ENCODE results near the gene C1orf141.

C1orf141 gene

GRCh38 chr1:67062412-67062811 is 72.4 kb downstream of the C1orf141 start:
- H3K27me3 ChIP-seq (ENCODE audit: control insufficient read depth in 2 of 2, insufficient read depth in 2 of 2, low read length in 2 of 2) = no peaks in the 10 kb centered on the region
- no peak overlapping the region for H3K4me3 ChIP-seq (ENCODE audit: low read length in 2 of 2)
- H3K36me3 ChIP-seq (ENCODE audit: control insufficient read depth in 2 of 2, insufficient read depth in 2 of 2, low read length in 2 of 2) = no peaks in the 10 kb centered on the region
- H3K9ac ChIP-seq (ENCODE audit: low read depth in 1 of 2, low read length in 2 of 2) = no peak overlapping the region
- H3K27ac ChIP-seq (ENCODE audit: low read depth in 2 of 2, low read length in 2 of 2) = no peak overlapping the region
- H3K4me1 ChIP-seq (ENCODE audit: control insufficient read depth in 2 of 2, insufficient read depth in 2 of 2, low read length in 2 of 2) = peaks cover 0 to 6% of the 10 kb centered on the region in 2 donors
- H3K9me3 ChIP-seq (ENCODE audit: control insufficient read depth in 2 of 2, low read length in 2 of 2) = no peaks in the 10 kb centered on the region

- H3K36me3 ChIP-seq (ENCODE audit: control insufficient read depth in 2 of 2, insufficient read depth in 2 of 2, low read length in 2 of 2) = no peaks in the 10 kb centered on the region
- H3K27ac ChIP-seq (ENCODE audit: low read depth in 2 of 2, low read length in 2 of 2) = no peak overlapping the region
- no peak overlapping the region for H3K4me3 ChIP-seq (ENCODE audit: low read length in 2 of 2)
- H3K9me3 ChIP-seq (ENCODE audit: control insufficient read depth in 2 of 2, low read length in 2 of 2) = no peaks in the 10 kb centered on the region
- no peak overlapping the region for H3K9ac ChIP-seq (ENCODE audit: low read depth in 1 of 2, low read length in 2 of 2)
- no peaks in the 10 kb centered on the region for H3K27me3 ChIP-seq (ENCODE audit: control insufficient read depth in 2 of 2, insufficient read depth in 2 of 2, low read length in 2 of 2)
- H3K4me1 ChIP-seq (ENCODE audit: control insufficient read depth in 2 of 2, insufficient read depth in 2 of 2, low read length in 2 of 2) = peaks cover 0 to 6% of the 10 kb centered on the region in 2 donors
Measured at GRCh38 chr1:67061266-67061665, 73.5 kb downstream of the C1orf141 start.

- Histone ChIP-seq H3K9me3 (ENCODE audit: control insufficient read depth in 2 of 2, low read length in 2 of 2) (no peaks in the 10 kb centered on the region), H3K4me1 (ENCODE audit: control insufficient read depth in 2 of 2, insufficient read depth in 2 of 2, low read length in 2 of 2) (peaks cover 0 to 6% of the 10 kb centered on the region in 2 donors), H3K27me3 (ENCODE audit: control insufficient read depth in 2 of 2, insufficient read depth in 2 of 2, low read length in 2 of 2) (no peaks in the 10 kb centered on the region), H3K4me3 (ENCODE audit: low read length in 2 of 2) (no peak overlapping the region), H3K27ac (ENCODE audit: low read depth in 2 of 2, low read length in 2 of 2) (no peak overlapping the region), H3K9ac (ENCODE audit: low read depth in 1 of 2, low read length in 2 of 2) (no peak overlapping the region), H3K36me3 (ENCODE audit: control insufficient read depth in 2 of 2, insufficient read depth in 2 of 2, low read length in 2 of 2) (no peaks in the 10 kb centered on the region)
Measured at GRCh38 chr1:67060811-67061218, 74.0 kb downstream of the C1orf141 start.

GRCh38 chr1:67059346-67059745 is 75.4 kb downstream of the C1orf141 start:
- no peak overlapping the region for H3K27ac ChIP-seq (ENCODE audit: low read depth in 2 of 2, low read length in 2 of 2)
- H3K4me1 ChIP-seq (ENCODE audit: control insufficient read depth in 2 of 2, insufficient read depth in 2 of 2, low read length in 2 of 2) = peaks cover 0 to 6% of the 10 kb centered on the region in 2 donors
- H3K4me3 ChIP-seq (ENCODE audit: low read length in 2 of 2) = no peak overlapping the region
- no peak overlapping the region for H3K9ac ChIP-seq (ENCODE audit: low read depth in 1 of 2, low read length in 2 of 2)
- no peaks in the 10 kb centered on the region for H3K27me3 ChIP-seq (ENCODE audit: control insufficient read depth in 2 of 2, insufficient read depth in 2 of 2, low read length in 2 of 2)
- no peaks in the 10 kb centered on the region for H3K36me3 ChIP-seq (ENCODE audit: control insufficient read depth in 2 of 2, insufficient read depth in 2 of 2, low read length in 2 of 2)
- H3K9me3 ChIP-seq (ENCODE audit: control insufficient read depth in 2 of 2, low read length in 2 of 2) = no peaks in the 10 kb centered on the region

GRCh38 chr1:67058761-67059160 is 76.0 kb downstream of the C1orf141 start:
- Histone ChIP-seq H3K27ac (ENCODE audit: low read depth in 2 of 2, low read length in 2 of 2) (no peak overlapping the region), H3K9ac (ENCODE audit: low read depth in 1 of 2, low read length in 2 of 2) (no peak overlapping the region), H3K27me3 (ENCODE audit: control insufficient read depth in 2 of 2, insufficient read depth in 2 of 2, low read length in 2 of 2) (no peaks in the 10 kb centered on the region), H3K4me3 (ENCODE audit: low read length in 2 of 2) (no peak overlapping the region), H3K4me1 (ENCODE audit: control insufficient read depth in 2 of 2, insufficient read depth in 2 of 2, low read length in 2 of 2) (peaks cover 0 to 6% of the 10 kb centered on the region in 2 donors), H3K9me3 (ENCODE audit: control insufficient read depth in 2 of 2, low read length in 2 of 2) (no peaks in the 10 kb centered on the region), H3K36me3 (ENCODE audit: control insufficient read depth in 2 of 2, insufficient read depth in 2 of 2, low read length in 2 of 2) (no peaks in the 10 kb centered on the region)

- H3K36me3 ChIP-seq (ENCODE audit: control insufficient read depth in 2 of 2, insufficient read depth in 2 of 2, low read length in 2 of 2) = no peaks in the 10 kb centered on the region
- H3K4me3 ChIP-seq (ENCODE audit: low read length in 2 of 2) = no peak overlapping the region
- no peak overlapping the region for H3K9ac ChIP-seq (ENCODE audit: low read depth in 1 of 2, low read length in 2 of 2)
- H3K9me3 ChIP-seq (ENCODE audit: control insufficient read depth in 2 of 2, low read length in 2 of 2) = no peaks in the 10 kb centered on the region
- peaks cover 0 to 6% of the 10 kb centered on the region in 2 donors for H3K4me1 ChIP-seq (ENCODE audit: control insufficient read depth in 2 of 2, insufficient read depth in 2 of 2, low read length in 2 of 2)
- H3K27ac ChIP-seq (ENCODE audit: low read depth in 2 of 2, low read length in 2 of 2) = no peak overlapping the region
- H3K27me3 ChIP-seq (ENCODE audit: control insufficient read depth in 2 of 2, insufficient read depth in 2 of 2, low read length in 2 of 2) = no peaks in the 10 kb centered on the region
Measured at GRCh38 chr1:67058242-67058641, 76.5 kb downstream of the C1orf141 start.

GRCh38 chr1:67053785-67054772 is 80.7 kb downstream of the C1orf141 start, which contains the start of gene SLC35D1:
Gene SLC35D1, minus strand, starts transcription at chr1:67054148. Its CDS starts 135 bp downstream, at chr1:67054013.
- H3K9ac ChIP-seq (ENCODE audit: low read depth in 1 of 2, low read length in 2 of 2) = peak within 1 kb of the TSS; percentile 95 to 98
- no peaks in the 10 kb centered on the region for H3K9me3 ChIP-seq (ENCODE audit: control insufficient read depth in 2 of 2, low read length in 2 of 2)
- peak within 1 kb of the TSS; percentile 97 for H3K27ac ChIP-seq (ENCODE audit: low read depth in 2 of 2, low read length in 2 of 2)
- peak within 1 kb of the TSS; percentile 88 to 92 for H3K4me3 ChIP-seq (ENCODE audit: low read length in 2 of 2)
- no peaks in the 10 kb centered on the region for H3K27me3 ChIP-seq (ENCODE audit: control insufficient read depth in 2 of 2, insufficient read depth in 2 of 2, low read length in 2 of 2)
- H3K36me3 ChIP-seq (ENCODE audit: control insufficient read depth in 2 of 2, insufficient read depth in 2 of 2, low read length in 2 of 2) = peaks cover 6 to 13% of the 10 kb centered on the region in 2 donors
- peaks cover 7 to 25% of the 10 kb centered on the region in 2 donors for H3K4me1 ChIP-seq (ENCODE audit: control insufficient read depth in 2 of 2, insufficient read depth in 2 of 2, low read length in 2 of 2)

- Histone ChIP-seq H3K9ac (ENCODE audit: low read depth in 1 of 2, low read length in 2 of 2) (peak overlapping the region; percentile 95 to 98), H3K4me3 (ENCODE audit: low read length in 2 of 2) (peak overlapping the region; percentile 88 to 92), H3K27ac (ENCODE audit: low read depth in 2 of 2, low read length in 2 of 2) (peak overlapping the region; percentile 97), H3K27me3 (ENCODE audit: control insufficient read depth in 2 of 2, insufficient read depth in 2 of 2, low read length in 2 of 2) (no peaks in the 10 kb centered on the region), H3K4me1 (ENCODE audit: control insufficient read depth in 2 of 2, insufficient read depth in 2 of 2, low read length in 2 of 2) (peaks cover 7 to 23% of the 10 kb centered on the region in 2 donors), H3K9me3 (ENCODE audit: control insufficient read depth in 2 of 2, low read length in 2 of 2) (no peaks in the 10 kb centered on the region), H3K36me3 (ENCODE audit: control insufficient read depth in 2 of 2, insufficient read depth in 2 of 2, low read length in 2 of 2) (peaks cover 7 to 13% of the 10 kb centered on the region in 2 donors)
Measured at GRCh38 chr1:67053535-67053784, 81.3 kb downstream of the C1orf141 start.

GRCh38 chr1:67052741-67053534 is 81.8 kb downstream of the C1orf141 start:
- peaks cover 7 to 18% of the 10 kb centered on the region in 2 donors for H3K4me1 ChIP-seq (ENCODE audit: control insufficient read depth in 2 of 2, insufficient read depth in 2 of 2, low read length in 2 of 2)
- H3K9ac ChIP-seq (ENCODE audit: low read depth in 1 of 2, low read length in 2 of 2) = peak overlapping the region; percentile 95 to 98
- H3K27ac ChIP-seq (ENCODE audit: low read depth in 2 of 2, low read length in 2 of 2) = peak overlapping the region; percentile 97
- no peaks in the 10 kb centered on the region for H3K9me3 ChIP-seq (ENCODE audit: control insufficient read depth in 2 of 2, low read length in 2 of 2)
- no peaks in the 10 kb centered on the region for H3K27me3 ChIP-seq (ENCODE audit: control insufficient read depth in 2 of 2, insufficient read depth in 2 of 2, low read length in 2 of 2)
- peaks cover 12 to 13% of the 10 kb centered on the region in 2 donors for H3K36me3 ChIP-seq (ENCODE audit: control insufficient read depth in 2 of 2, insufficient read depth in 2 of 2, low read length in 2 of 2)
- peak overlapping the region; percentile 88 to 92 for H3K4me3 ChIP-seq (ENCODE audit: low read length in 2 of 2)

GRCh38 chr1:67051196-67051595 is 83.6 kb downstream of the C1orf141 start:
- H3K27ac ChIP-seq (ENCODE audit: low read depth in 2 of 2, low read length in 2 of 2) = no peak overlapping the region
- peak overlapping the region in 1 of 2 donors; percentile 21 for H3K9ac ChIP-seq (ENCODE audit: low read depth in 1 of 2, low read length in 2 of 2)
- no peak overlapping the region for H3K4me3 ChIP-seq (ENCODE audit: low read length in 2 of 2)
- H3K27me3 ChIP-seq (ENCODE audit: control insufficient read depth in 2 of 2, insufficient read depth in 2 of 2, low read length in 2 of 2) = no peaks in the 10 kb centered on the region
- H3K9me3 ChIP-seq (ENCODE audit: control insufficient read depth in 2 of 2, low read length in 2 of 2) = no peaks in the 10 kb centered on the region
- H3K36me3 ChIP-seq (ENCODE audit: control insufficient read depth in 2 of 2, insufficient read depth in 2 of 2, low read length in 2 of 2) = peaks cover 28 to 29% of the 10 kb centered on the region in 2 donors
- H3K4me1 ChIP-seq (ENCODE audit: control insufficient read depth in 2 of 2, insufficient read depth in 2 of 2, low read length in 2 of 2) = peaks cover 7 to 18% of the 10 kb centered on the region in 2 donors

Data from mucosa of rectum (tissue), 2 donors.